ENCODE results near the gene WFS1.

WFS1 gene

DNA sequence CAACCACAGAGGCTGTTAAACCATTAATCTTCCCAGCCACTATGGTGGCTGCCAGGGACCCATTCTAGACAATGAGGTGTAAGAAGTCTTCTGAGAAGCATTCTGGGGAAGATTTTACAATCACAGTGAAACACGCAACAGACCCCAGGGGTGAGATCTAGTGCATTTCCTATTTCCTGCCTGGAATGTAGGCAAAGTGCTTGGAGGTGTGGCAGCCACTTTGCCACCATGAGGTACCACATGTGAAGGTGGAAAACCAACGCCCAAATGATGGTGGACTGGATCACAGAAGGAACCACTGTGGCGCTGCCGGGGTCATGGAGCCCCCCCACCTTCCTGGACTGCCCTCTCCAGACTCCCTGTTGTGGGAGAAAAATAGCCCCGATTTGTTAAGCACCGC, 61.8 kb downstream of the WFS1 start:
- H3K4me3 ChIP-seq (ENCODE audit: low read depth, low read length) = no peak overlapping the region
- TF ChIP-seq CTCF (IDR thresholded peaks at IDR 0.05; ENCODE audit: low read depth, low read length) = no peak

GRCh38 chr4:6332042-6332668, 62.5 kb downstream of the WFS1 start:
- peak; percentile 94 for TF ChIP-seq CTCF (IDR thresholded peaks at IDR 0.05; ENCODE audit: low read depth, low read length)
- H3K4me3 ChIP-seq (ENCODE audit: low read depth, low read length) = no peak overlapping the region

DNA sequence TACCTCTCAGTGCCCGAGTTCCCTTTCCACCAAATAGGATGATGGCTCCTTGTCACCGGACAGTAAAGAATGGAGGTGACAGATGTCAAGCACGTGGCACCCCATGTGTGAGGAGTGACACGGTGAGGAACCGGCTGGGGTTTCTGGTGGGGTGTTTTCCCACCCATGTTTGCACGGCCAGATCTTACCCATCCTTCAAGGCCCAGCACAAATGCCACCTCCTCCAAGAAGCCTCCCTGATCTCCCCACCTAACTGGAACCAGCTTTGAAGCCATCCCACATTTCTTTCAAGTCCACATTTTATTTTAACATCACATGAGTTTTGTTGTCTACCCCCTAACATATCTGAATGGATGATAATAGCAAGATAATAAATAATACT, 63.0 kb downstream of the WFS1 start:
- no peak overlapping the region for H3K4me3 ChIP-seq (ENCODE audit: low read depth, low read length)
- no peak for TF ChIP-seq CTCF (IDR thresholded peaks at IDR 0.05; ENCODE audit: low read depth, low read length)

DNA sequence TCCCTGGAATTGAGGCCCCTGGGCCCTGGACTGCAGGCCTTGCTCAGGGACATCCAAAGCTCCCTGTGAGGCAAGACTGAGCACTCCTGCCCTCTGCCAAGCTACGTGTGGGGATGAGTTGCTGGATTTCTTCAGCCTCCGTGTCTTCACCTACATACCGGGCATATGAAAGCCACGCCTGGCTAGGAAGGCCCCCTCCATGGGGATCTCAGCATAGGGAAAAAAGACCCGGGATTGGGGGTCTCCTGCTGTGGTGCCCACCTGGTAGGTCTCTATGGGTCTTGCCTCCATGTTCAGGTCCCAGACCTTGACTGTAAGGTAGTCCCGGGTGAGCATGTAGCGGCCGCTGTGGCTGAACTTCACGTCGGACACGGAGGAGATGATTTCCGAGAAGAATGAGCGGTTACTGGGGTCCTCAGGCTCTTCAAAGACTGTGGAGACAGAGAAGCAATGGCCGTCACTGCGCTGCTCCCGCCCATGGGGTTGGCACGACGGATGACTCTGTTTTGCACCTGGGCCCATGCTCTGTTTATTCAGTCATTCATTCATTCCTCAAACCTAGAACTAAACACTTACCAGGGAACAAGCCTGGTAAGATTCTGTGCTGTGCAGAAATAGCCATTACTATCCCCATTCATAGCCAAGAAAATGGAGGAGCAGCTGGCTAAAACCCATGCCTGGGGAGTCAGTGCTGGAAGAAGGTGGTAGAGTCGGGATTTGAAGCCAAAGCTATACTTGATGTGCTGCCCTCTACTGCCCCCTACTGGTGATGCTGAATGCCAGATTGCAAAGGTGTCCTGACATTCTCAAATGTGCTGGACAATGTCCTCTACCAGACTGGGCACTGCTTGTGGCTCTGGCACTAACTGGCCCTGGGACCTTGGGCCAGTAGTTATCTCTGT, 63.9 kb downstream of the WFS1 start:
- H3K4me3 ChIP-seq (ENCODE audit: low read depth, low read length) = no peak overlapping the region
- TF ChIP-seq CTCF (IDR thresholded peaks at IDR 0.05; ENCODE audit: low read depth, low read length) = peak; percentile 62

GRCh38 chr4:6334203-6334887, 64.7 kb downstream of the WFS1 start:
- H3K4me3 ChIP-seq (ENCODE audit: low read depth, low read length) = no peak overlapping the region
- no peak for TF ChIP-seq CTCF (IDR thresholded peaks at IDR 0.05; ENCODE audit: low read depth, low read length)

DNA sequence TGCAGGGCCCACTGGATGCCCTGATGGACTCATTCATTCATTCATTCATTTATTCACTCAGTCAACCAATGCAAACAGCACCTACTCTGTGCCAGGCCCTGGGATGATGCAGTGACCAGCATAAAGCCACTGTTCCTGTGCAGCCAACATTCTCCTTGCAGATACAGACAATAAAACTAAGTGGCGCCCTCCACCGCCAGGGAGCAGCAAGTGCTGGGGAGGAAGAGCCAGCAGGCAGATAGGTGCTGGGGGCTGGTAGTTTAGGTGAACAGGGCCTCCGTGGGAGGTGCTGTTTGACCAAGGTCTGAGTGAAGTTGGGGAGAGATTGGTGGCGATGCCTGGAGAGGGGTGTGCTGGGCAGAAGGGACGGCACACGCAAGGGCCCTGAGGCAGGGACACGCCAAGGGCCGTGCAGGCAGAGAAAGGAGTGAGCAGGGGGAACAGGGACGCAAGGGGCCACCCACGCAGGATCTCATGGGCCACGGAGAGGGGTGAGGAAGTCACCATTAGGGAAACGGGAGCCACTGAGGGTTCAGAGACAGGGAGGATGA, 65.5 kb downstream of the WFS1 start:
- no peak for TF ChIP-seq CTCF (IDR thresholded peaks at IDR 0.05; ENCODE audit: low read depth, low read length)

More for the DNA sequence above, 65.5 kb downstream of the WFS1 start:
- no peak overlapping the region for H3K4me3 ChIP-seq (ENCODE audit: low read depth, low read length)
